Sigmoid colon (tissue), 4 donors: Measurements from ENCODE around the gene LRRC43.

ENCODE experiments used
- CTCF ChIP-seq, 4 experiments: fragments of 450-650 bp in 3 of 4; fragments of 200-600 bp in 1 of 4; IDR thresholded peaks; one replicate each; pipeline ENCODE4 v1.5.1; 2016 to 2019; ENCODE audit warnings: antibody characterized with exemption in 4 of 4, mild to moderate bottlenecking in 3 of 4, moderate library complexity in 2 of 4
- EP300 ChIP-seq, 4 donors: sonication (generic); formaldehyde crosslinking; IDR thresholded peaks; one replicate each; pipeline ENCODE4 v1.6.1; 2017; ENCODE audit warnings: antibody characterized with exemption in 4 of 4
- POLR2A ChIP-seq, 2 donors: fragments of 450-650 bp; IDR thresholded peaks; one replicate each; pipeline ENCODE4 v1.6.1; 2016; ENCODE audit warnings: antibody characterized with exemption in 2 of 2, mild to moderate bottlenecking in 2 of 2, moderate library complexity in 2 of 2

DNA sequence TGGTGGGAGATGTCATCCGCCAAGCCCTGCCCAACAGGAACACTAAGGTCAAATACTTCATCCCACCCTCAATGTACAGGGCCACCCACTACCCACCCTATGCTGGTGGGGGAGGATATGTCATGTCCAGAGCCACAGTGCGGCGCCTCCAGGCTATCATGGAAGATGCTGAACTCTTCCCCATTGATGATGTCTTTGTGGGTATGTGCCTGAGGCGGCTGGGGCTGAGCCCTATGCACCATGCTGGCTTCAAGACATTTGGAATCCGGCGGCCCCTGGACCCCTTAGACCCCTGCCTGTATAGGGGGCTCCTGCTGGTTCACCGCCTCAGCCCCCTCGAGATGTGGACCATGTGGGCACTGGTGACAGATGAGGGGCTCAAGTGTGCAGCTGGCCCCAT, 24.1 kb downstream of the LRRC43 start:
- TF ChIP-seq CTCF (IDR thresholded peaks at IDR 0.05) (no peak), POLR2A (IDR thresholded peaks at IDR 0.05) (no peak), EP300 (IDR thresholded peaks at IDR 0.05) (no peak)
